ENCODE results near the gene AMBP.

The AMBP gene

DNA sequence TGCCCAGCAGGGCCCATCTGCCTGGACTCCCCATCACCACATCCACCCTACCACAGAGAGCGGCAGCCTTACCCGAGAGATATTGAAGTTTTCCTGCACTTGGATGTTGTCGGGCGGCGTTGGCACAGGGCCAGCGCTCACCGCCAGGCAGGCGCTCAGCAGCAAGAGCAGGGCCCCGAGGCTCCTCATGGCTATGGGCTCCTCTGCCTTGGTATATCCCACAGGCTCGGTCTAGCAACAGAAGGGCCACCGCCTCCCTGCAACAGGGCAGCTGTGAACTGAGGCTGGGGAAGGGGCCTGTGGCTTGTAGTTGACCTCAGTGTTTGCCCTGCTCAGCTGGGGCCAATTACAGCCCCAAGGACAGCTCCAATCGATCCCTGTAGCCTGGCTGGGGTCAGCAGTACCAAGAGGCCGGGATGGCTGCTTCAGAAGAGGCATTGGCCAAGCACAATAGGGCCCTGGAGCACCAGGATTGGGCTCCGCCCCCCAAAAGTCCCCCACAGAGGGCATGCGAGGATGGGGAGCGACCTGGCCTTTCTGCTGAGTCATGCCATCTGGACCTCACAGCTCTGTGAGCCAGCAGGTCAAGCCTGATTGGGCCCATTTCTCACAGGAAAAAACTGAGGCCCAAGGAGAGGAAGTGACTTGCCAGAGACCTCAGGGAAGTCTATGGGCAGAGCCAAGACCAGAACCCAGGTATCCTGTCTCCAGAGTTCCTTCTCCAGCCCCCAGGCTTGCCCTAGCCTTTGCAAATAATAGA, at the start of gene AMBP:
TSS of gene AMBP (minus strand) at position 280 of the 760 bp plus-strand sequence. CDS start at position 189, 91 bp downstream.
- no peak within 1 kb of the TSS for H3K4me3 ChIP-seq (replicated peaks in 1 of 2; ENCODE audit: low read depth in 2 of 2, low read length in 2 of 2)
- TF ChIP-seq, protein P1, sequence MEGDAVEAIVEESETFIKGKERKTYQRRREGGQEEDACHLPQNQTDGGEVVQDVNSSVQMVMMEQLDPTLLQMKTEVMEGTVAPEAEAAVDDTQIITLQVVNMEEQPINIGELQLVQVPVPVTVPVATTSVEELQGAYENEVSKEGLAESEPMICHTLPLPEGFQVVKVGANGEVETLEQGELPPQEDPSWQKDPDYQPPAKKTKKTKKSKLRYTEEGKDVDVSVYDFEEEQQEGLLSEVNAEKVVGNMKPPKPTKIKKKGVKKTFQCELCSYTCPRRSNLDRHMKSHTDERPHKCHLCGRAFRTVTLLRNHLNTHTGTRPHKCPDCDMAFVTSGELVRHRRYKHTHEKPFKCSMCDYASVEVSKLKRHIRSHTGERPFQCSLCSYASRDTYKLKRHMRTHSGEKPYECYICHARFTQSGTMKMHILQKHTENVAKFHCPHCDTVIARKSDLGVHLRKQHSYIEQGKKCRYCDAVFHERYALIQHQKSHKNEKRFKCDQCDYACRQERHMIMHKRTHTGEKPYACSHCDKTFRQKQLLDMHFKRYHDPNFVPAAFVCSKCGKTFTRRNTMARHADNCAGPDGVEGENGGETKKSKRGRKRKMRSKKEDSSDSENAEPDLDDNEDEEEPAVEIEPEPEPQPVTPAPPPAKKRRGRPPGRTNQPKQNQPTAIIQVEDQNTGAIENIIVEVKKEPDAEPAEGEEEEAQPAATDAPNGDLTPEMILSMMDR (IDR thresholded peaks at IDR 0.05; ENCODE audit: low read depth, low read length): no peak
- DNase-seq (ENCODE audit: low read depth in 2 of 2): no peak

DNA sequence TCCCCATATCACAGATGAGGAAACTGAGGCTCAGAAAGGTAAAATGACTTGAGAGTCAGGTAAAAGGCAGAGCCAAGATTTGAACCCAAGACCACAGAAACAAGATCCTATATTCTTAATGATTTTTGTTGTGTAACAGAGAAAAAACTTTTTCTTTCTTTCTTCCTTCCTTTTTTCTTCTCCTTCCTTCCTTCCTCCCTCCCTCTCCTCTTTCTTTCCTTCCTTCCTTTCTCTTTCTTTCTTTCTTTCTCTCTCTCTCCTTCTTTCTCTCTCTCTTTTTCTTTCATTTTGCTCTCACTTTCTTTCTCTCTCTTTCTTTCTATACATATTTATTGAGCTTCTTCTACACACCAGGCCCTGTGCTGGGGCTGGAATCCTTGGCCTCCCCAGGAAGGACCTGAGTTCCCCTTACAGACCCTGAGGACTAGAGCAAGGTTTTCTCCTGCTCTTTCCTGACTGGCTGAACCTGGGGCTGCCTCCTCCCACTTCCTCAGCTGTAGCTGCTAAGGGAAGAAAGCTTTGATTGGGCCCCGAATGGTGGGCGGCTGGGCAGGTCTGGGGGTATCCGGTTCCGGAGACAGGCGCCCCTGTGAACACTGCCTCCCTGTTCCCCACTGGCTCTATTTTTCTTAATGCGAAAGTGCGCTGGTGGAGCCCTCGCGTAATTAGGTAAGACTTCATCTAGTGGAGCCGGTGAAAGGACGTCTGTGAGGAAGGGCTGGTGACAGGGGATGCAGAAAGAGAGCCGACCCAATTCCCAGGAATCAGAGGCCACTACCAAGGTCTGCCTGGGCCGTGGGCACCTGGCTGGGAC, 48.4 kb upstream of the AMBP start:
- no peak for DNase-seq (ENCODE audit: low read depth in 2 of 2)
- TF ChIP-seq, protein P1 (IDR thresholded peaks at IDR 0.05; ENCODE audit: low read depth, low read length): no peak
- no peak overlapping the region for H3K4me3 ChIP-seq (replicated peaks in 1 of 2; ENCODE audit: low read depth in 2 of 2, low read length in 2 of 2)

DNA sequence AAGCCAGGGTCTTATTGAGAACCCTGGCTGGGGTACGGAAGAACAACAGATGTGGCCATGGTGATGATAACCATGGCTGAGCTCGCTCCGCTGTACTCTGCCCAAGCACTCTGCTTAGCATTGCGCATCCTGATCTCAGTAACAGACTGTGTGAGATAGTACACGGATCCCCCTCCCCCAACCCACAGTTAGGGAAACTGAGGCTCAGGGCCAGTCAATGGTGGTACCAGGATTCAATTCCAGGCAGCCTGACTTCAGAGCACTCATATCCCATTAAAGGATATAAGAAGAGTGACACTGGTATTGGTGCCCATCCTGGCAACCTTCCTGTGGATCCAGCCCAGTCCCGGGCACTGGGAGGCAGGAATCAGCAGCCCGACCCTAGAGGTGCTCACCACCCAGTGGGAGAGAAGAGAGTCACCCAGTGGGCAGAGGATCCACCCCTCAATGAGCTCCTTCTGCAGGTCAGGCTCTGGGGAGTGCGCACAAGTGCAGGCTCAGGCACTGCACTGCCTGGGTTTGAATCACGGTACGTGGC, 47.4 kb upstream of the AMBP start:
- no peak overlapping the region for H3K4me3 ChIP-seq (replicated peaks in 1 of 2; ENCODE audit: low read depth in 2 of 2, low read length in 2 of 2)
- DNase-seq (ENCODE audit: low read depth in 2 of 2): no peak

DNA sequence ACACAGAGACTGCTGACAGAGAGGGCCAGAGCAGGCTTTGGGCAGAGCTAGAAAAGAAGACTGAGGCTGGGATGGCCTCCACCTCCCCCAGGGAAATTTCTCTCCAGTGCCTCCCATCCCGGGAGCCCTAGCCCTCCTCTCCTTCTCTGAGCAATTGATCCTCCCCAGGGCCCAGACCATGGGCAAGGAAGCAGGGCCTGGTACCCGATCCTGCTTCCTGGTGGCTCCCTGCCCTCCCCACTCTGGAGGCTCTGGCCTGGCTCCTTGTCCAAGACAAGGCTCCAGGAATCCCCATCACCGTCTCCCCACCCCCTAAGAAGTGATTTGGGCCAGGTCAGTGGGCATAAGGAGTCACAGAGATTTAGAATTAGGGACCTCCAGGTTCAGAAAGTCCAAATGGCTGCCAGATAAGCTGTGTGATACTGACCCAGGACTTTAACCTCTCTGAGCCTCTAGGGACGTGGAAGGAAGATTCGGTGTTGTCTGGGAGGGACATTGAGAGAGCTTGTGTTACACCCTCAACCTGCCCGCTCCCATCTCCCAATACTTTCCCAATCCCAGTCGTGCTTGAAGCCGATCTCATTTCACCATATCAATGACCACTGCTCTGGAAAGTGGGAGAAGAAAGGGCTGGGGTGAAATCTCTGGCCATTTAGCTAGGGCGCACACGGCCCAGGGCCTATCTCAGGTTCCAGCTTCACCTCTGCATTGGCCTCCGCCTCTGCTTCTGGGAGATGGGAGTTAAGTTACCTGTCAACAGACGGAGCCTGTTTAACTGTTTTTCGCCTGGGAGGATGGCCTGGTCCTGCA, 46.8 kb upstream of the AMBP start:
- DNase-seq (ENCODE audit: low read depth in 2 of 2): no peak
- TF ChIP-seq, protein P1 (IDR thresholded peaks at IDR 0.05; ENCODE audit: low read depth, low read length): no peak
- H3K4me3 ChIP-seq (replicated peaks in 1 of 2; ENCODE audit: low read depth in 2 of 2, low read length in 2 of 2): no peak overlapping the region

More for the DNA sequence above, 47.4 kb upstream of the AMBP start:
- TF ChIP-seq, protein P1 (IDR thresholded peaks at IDR 0.05; ENCODE audit: low read depth, low read length): no peak

DNA sequence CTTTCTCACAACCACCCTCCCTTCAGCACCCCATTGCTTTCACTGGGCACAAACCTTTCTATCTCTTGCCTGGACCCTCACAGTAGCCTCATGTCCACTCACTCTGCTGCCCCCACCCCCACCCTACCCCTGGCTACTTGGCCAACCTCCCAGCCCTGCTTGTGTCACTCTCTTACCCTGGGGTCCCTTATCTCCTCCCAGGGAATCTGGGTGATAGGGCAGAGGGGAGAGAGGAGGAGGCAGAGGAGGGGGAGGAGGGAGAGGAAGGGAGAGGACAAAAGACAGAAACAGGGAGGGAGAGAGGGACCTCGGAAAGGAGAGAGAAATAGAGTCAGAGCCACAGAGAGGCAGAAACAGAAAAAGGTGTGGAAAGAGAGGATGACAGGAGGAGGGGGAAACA, 46.0 kb upstream of the AMBP start:
- DNase-seq (ENCODE audit: low read depth in 2 of 2): no peak
- H3K4me3 ChIP-seq (replicated peaks in 1 of 2; ENCODE audit: low read depth in 2 of 2, low read length in 2 of 2): no peak overlapping the region
- TF ChIP-seq, protein P1 (IDR thresholded peaks at IDR 0.05; ENCODE audit: low read depth, low read length): no peak

Data from cardiac fibroblast (primary cell).